ENCODE results near the gene PTPRB.
A peak's percentile ranks its signal among the peaks of the same experiment; 100 is the strongest.

PTPRB gene

DNA sequence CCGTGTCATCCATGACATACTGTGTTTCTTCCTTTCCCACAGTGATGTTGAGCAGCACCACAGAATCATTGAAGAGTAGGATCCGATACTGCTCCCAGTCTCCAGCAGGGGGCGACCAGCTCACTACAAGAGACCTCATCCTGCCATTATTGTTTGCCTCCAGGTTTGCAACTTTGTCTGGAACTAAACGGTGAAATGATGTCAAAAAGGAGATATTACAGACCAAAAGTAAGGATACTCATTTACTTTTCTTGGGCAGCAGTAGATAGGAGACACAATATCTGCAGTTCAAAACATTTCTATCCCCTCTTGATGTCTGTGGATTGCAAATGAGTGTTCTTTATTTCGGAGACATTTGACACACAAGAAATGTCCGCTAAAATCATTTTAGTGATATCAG is 47.2 kb downstream of the PTPRB start:
- DNase-seq, result peak; percentile 43

DNA sequence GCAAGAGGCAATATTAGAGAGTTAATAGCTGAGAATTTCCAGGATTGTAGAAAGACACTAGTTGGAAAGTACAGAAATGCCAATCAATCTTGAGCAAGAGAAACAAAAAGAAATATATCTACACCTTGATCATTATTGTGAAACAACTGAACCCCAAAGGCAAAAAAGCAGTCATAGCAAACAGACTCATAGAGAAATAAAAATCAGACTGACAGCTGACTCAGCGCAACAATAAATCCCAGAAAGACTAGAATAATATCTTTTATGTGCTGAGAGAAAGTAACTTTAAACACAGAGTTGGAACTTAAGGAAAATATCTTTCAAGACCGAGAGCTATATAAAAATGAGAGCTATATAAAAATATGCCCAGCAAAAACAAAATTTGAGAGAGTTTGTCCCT is 52.9 kb downstream of the PTPRB start:
- no peak for DNase-seq

DNA sequence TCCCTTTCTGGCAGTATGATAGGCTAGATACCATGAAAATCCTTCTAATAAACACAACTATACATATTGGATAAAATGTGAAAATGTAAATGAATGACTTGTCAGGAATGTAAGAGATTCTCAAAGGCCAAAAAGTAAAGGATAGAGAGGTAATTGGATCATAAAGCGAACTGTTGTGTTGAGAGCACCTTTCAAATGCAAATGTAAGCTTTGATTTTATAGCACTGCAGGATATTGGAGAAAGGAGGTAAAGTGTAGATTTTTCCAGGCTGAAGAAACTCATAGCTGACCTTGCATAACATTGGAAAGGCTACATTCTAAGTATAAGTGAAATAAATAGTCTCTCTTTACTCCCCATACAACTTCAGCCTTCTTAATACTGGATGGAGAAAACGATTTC is 54.0 kb downstream of the PTPRB start:
- no peak for DNase-seq

DNA sequence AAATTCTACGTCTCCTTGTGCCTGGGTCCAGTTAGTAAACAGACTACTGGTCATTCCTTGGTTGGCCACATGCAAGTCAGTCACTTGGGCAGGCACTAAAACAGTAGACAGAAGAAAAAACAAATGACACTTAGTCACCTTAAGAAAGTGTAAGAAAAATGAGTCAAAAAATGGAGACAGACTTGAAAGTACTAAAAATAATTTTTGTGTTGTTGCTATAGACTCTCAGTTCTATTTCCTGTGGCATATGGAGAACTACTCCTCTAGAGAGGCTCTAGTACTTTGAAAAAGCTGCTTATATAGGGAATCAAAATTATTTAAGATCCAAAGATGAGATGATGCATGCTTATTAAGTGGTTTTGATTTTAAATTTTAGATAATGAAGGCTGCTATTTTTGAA is 56.0 kb downstream of the PTPRB start:
- DNase-seq, result no peak

DNA sequence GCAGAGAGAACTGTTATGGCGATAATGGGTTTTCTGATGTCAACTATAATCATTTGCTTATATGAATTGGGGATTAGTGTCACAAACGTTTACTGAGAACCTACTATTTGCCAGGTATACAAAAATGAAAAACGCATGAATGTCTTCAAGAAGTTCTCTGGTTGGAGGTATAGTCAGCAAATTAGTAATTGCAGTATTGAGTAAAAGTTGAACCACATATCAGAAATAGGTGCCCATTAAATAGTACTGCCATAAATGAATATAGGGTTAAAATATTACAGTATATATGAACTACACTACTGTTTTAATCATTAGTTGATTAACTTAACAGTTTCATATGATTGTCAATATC is 60.0 kb downstream of the PTPRB start:
- DNase-seq, result no peak

GRCh38 chr12:70576341-70577282 is 60.6 kb downstream of the PTPRB start:
- peak; percentile 29 for DNase-seq

DNA sequence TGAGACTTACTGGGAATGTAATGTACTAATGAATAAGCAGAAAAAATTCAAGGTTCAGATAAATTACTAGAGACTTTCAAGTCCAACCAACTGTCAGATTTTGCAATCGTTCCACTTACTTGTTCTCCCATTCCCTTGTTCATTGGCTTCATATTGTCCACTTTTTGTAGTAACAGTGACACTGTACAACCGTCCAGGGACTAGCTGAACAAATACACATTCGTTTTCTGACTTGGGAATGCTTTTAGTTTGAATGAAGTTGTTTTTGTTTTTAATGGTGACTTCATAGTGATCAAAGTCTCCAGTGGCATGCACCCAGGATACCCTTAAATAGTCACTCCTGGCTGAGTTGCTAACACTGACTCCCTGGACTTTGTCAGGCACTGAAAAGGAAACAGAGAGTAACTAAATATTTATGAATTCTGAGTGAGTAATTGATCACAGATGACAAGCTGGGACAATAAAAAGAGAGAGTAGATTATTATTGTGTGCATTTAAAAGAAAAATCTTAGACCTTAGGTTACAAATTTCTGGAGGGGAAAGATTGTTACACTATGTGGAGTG is 65.4 kb downstream of the PTPRB start:
- no peak for DNase-seq

- DNase-seq, result no peak
Observed at GRCh38 chr12:70571029-70571428, 66.2 kb downstream of the PTPRB start.

GRCh38 chr12:70561550-70561949 is 75.7 kb downstream of the PTPRB start:
- DNase-seq, result no peak

- no peak for DNase-seq
Observed at GRCh38 chr12:70560671-70561070, 76.6 kb downstream of the PTPRB start.

GRCh38 chr12:70559390-70559789 is 77.8 kb downstream of the PTPRB start:
- no peak for DNase-seq

GRCh38 chr12:70557583-70558191 is 79.5 kb downstream of the PTPRB start:
- no peak for DNase-seq

DNA sequence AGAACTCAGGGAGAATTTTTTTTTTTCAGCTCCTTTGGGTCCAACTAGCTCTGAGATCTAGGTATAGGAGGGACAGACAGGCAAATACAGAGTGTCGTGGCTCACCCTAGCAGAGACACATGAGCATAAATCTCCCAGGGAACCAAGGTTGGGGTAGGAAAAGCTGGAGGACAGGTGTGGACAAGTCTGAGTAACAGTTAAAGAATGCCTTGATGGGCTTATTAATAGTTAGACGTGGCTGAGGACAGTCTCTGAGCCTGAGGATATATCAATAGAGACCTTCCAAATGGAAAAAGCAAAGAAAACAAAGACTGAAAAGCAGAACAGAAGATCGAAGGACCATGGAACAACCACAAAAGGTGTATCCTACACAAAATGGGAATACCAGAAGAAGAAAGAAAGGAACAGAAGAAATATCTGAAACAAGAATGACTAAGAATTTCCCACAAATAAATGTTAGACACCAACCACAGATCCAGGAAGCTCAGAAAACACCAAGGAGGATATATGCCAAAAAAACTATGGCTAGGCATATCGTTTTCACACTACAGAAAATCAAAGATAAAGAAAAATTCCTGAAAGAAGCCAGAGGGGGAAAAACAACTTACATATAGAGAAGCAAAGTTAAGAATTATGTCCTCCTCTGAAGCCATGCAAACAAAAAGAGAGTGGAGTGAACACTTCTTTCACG is 80.9 kb downstream of the PTPRB start:
- DNase-seq, result no peak

GRCh38 chr12:70555081-70555480 is 82.1 kb downstream of the PTPRB start:
- no peak for DNase-seq

- DNase-seq, result no peak
Observed at GRCh38 chr12:70553391-70553859, 83.8 kb downstream of the PTPRB start.

GRCh38 chr12:70551731-70552130 is 85.5 kb downstream of the PTPRB start:
- DNase-seq, result no peak

DNA sequence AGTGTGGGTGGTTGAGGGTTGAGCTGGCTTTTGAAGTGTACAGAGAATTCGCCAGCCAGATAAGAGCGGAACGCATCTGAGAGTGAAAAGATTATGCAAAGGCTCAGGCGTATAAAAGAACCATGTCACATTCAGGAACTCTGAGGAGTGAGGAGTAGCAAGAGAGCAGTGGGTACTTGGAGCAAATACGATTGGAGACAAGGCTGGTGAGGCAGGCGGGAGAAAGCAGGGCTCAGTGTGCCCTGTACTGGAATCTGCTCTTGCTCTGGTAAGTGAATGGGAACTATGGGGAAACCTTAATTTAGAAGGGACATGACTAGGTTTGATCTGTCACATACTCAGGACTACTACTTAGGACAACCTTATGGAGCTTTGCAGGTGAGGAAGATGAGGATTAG is 87.0 kb downstream of the PTPRB start:
- no peak for DNase-seq

- DNase-seq, result no peak
Observed at GRCh38 chr12:70549340-70550179, 87.7 kb downstream of the PTPRB start.

DNA sequence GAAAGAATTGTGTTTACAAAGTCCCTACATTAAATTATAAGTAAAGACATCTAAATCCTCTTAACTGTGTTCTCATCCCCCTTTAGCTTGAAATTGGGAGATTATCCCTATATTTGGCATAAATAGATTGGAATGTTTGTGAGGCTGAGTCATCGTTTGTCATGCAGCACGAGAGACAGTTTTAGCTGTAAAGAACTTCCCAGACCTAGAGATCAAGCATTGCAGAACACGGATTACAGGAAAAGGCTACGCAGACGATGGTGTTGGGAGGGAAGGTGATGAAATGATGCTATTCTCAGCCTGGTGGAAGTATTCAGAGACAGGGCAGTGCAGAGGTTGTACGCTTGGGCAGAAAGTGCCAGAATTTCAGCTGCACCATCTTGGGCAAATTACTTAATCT is 93.8 kb downstream of the PTPRB start:
- DNase-seq, result no peak

- DNase-seq, result no peak
Observed at GRCh38 chr12:70540996-70541395, 96.2 kb downstream of the PTPRB start.

DNA sequence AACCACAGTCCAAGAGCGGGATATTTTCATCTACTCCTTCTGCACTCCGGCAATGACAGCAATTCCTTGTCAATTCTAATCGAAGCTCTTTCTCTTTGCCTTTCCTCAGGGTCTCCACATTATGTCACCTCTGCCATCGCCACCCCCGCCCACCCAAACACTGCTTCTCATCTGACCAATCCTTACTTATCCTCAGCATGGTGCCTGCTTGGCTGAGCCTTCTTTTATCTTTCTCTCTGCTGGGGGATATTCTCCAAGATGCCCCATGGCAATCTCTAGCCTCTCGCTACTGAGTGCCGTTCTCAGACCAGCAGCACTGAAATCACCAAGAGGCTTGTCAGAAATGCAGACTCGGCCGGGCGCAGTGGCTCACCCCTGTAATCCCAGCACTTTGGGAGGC is 100.6 kb downstream of the PTPRB start:
- DNase-seq, result no peak

- DNase-seq, result no peak
Observed at GRCh38 chr12:70535896-70536374, 101.3 kb downstream of the PTPRB start.

All from NCI-H187 treated with DMSO at 0.1 percent for 48 hours (cell line).